Measurements from ENCODE around the gene PAPSS2. TPM values are rescaled to one million over a fixed set of nuclear protein-coding genes. Genes with fewer than 3 reads are reported as not detected.

Gene PAPSS2
- total RNA-seq, 1 donor from 2014 or later = 14.8 TPM

GRCh38 chr10:87703771-87704170, 44.1 kb downstream of the PAPSS2 start:
- intact Hi-C loops (cut with DNase I) = loop anchor here (5.0 kb wide), 1 partner anchor 46 kb away; the partner anchor contains the start of gene PAPSS2
- no peaks in the 10 kb centered on the region for H3K36me3 ChIP-seq
- TF ChIP-seq CTCF (IDR thresholded peaks at IDR 0.05) = no peak
- no peaks in the 10 kb centered on the region for H3K27me3 ChIP-seq
- no peak for DNase-seq (ENCODE audit: low spot score in 2 of 2)
- H3K4me3 ChIP-seq = no peak overlapping the region
- H3K4me1 ChIP-seq = no peaks in the 10 kb centered on the region
- no peak overlapping the region for H3K27ac ChIP-seq
- no peaks in the 10 kb centered on the region for H3K9me3 ChIP-seq

- no peak for DNase-seq (ENCODE audit: low spot score in 2 of 2)
- Histone ChIP-seq H3K27me3 (no peaks in the 10 kb centered on the region), H3K9me3 (no peaks in the 10 kb centered on the region), H3K27ac (no peak overlapping the region), H3K36me3 (peaks cover 1 to 8% of the 10 kb centered on the region in 2 donors), H3K4me1 (no peaks in the 10 kb centered on the region), H3K4me3 (no peak overlapping the region)
- intact Hi-C loops (cut with DNase I) = no loop called here
- TF ChIP-seq CTCF (IDR thresholded peaks at IDR 0.05) = no peak
Measured at GRCh38 chr10:87705339-87705738, 45.7 kb downstream of the PAPSS2 start.

- Histone ChIP-seq H3K9me3 (no peaks in the 10 kb centered on the region), H3K4me3 (no peak overlapping the region), H3K4me1 (no peaks in the 10 kb centered on the region), H3K36me3 (peaks cover 8 to 10% of the 10 kb centered on the region in 2 donors), H3K27ac (no peak overlapping the region), H3K27me3 (no peaks in the 10 kb centered on the region)
- TF ChIP-seq CTCF (IDR thresholded peaks at IDR 0.05) = no peak
- DNase-seq (ENCODE audit: low spot score in 2 of 2) = no peak
- intact Hi-C loops (cut with DNase I) = no loop called here
Measured at GRCh38 chr10:87706731-87707130, 47.1 kb downstream of the PAPSS2 start.

- H3K27me3 ChIP-seq = no peaks in the 10 kb centered on the region
- no peak for DNase-seq (ENCODE audit: low spot score in 2 of 2)
- no peaks in the 10 kb centered on the region for H3K4me1 ChIP-seq
- H3K36me3 ChIP-seq = peaks cover 8 to 10% of the 10 kb centered on the region in 2 donors
- TF ChIP-seq CTCF (IDR thresholded peaks at IDR 0.05) = no peak
- intact Hi-C loops (cut with DNase I) = no loop called here
- H3K27ac ChIP-seq = no peak overlapping the region
- no peaks in the 10 kb centered on the region for H3K9me3 ChIP-seq
- no peak overlapping the region for H3K4me3 ChIP-seq
Measured at GRCh38 chr10:87707254-87707653, 47.6 kb downstream of the PAPSS2 start.

GRCh38 chr10:87712913-87713616, 53.4 kb downstream of the PAPSS2 start:
- intact Hi-C loops (cut with DNase I) = no loop called here
- Histone ChIP-seq H3K27me3 (no peaks in the 10 kb centered on the region), H3K27ac (no peak overlapping the region), H3K4me3 (no peak overlapping the region), H3K36me3 (peaks cover 14% of the 10 kb centered on the region in 2 donors), H3K4me1 (no peaks in the 10 kb centered on the region), H3K9me3 (no peaks in the 10 kb centered on the region)
- DNase-seq (ENCODE audit: low spot score in 2 of 2) = no peak
- TF ChIP-seq CTCF (IDR thresholded peaks at IDR 0.05) = no peak
